Endothelial cell of umbilical vein (primary cell): ENCODE results near the gene BGN. TPM values are rescaled to one million over a fixed set of nuclear protein-coding genes. Genes with fewer than 3 reads are reported as not detected.

ENCODE experiments used
- BruUV-seq: library from RNA; stranded (reverse); fragments of 400-500 nt; replicated peaks from 2 replicates; lab custom pipeline; 2021; lab: Mats Ljungman, UMichigan
- CTCF ChIA-PET: fragments of 300-600, 350-600 bp; sonication (Branson Sonifier 250); formaldehyde crosslinking; loops from one replicate; lab custom pipeline; 2021; ENCODE audit warnings: antibody characterized with exemption, inconsistent platforms; lab: Charles Lee
- POLR2A ChIA-PET: fragments of 300-600, 350-600 bp; sonication (Branson Sonifier 250); formaldehyde crosslinking; loops from one replicate; lab custom pipeline; 2021; ENCODE audit warnings: antibody characterized with exemption, inconsistent platforms; lab: Charles Lee
- DNase-seq: peaks from one replicate; pipeline ENCODE4 v3.0.0-alpha.2; 2011; ENCODE audit warnings: low read depth, low spot score
- FAIRE-seq: peaks from 2 replicates; lab custom pipeline; 2011; peaks lifted over from hg19 to GRCh38; lab: Jason Lieb, UNC
- H2AFZ ChIP-seq: 2 replicates; pipeline ENCODE4 v1.6.0; 2012; ENCODE audit warnings: low read depth, low read length, control low read depth, inconsistent platforms
- H3K27ac ChIP-seq: 2 replicates; pipeline ENCODE4 v1.5.1; 2011; ENCODE audit warnings: low read depth, mild to moderate bottlenecking, control low read depth, low read length, moderate library complexity; ENCODE audit not compliant: insufficient read depth
- H3K27me3 ChIP-seq, 2 experiments: 2 replicates each; pipeline versions ENCODE4 v1.6.0 to v1.6.1; 2011; ENCODE audit warnings: low read length in 2 of 2, mixed read lengths in 1 of 2; ENCODE audit not compliant: control insufficient read depth in 2 of 2, insufficient read depth in 2 of 2
- H3K36me3 ChIP-seq, 2 experiments: 2 replicates in 1 of 2; 3 replicates in 1 of 2; pipeline ENCODE4 v1.5.1; 2011; ENCODE audit warnings: low read length in 2 of 2, mild to moderate bottlenecking in 1 of 2, moderate library complexity in 1 of 2; ENCODE audit not compliant: control insufficient read depth in 2 of 2, insufficient read depth in 2 of 2; ENCODE audit errors: extremely low read depth in 1 of 2
- H3K4me1 ChIP-seq: 3 replicates; pipeline ENCODE4 v1.5.1; 2011; ENCODE audit warnings: mild to moderate bottlenecking, low read length; ENCODE audit not compliant: control insufficient read depth, insufficient read depth; ENCODE audit errors: extremely low read depth
- H3K4me2 ChIP-seq: 2 replicates; pipeline ENCODE4 v1.6.1; 2011; ENCODE audit warnings: low read length, control low read depth, mixed read lengths; ENCODE audit not compliant: insufficient read depth
- H3K4me3 ChIP-seq, 3 experiments: fragments of 200-600 bp in 1 of 3; sonication (generic), shearing (Covaris generic) in 1 of 3; replicated peaks in 1 of 3; 2 replicates each; pipeline ENCODE4 v1.5.1; 2011 to 2016; ENCODE audit warnings: control low read depth in 3 of 3, low read length in 3 of 3, mild to moderate bottlenecking in 2 of 3, inconsistent platforms in 1 of 3, low read depth in 1 of 3, moderate library complexity in 1 of 3; ENCODE audit not compliant: insufficient read depth in 1 of 3
- H3K79me2 ChIP-seq: 2 replicates; pipeline ENCODE4 v1.6.0; 2012; ENCODE audit warnings: low read length, inconsistent platforms; ENCODE audit not compliant: control insufficient read depth, insufficient read depth
- H3K9ac ChIP-seq: replicated peaks from 2 replicates; pipeline ENCODE3; 2011; ENCODE audit warnings: low read length, control low read depth; ENCODE audit not compliant: insufficient read depth; ENCODE audit errors: extremely low read depth
- H3K9me1 ChIP-seq: replicated peaks from 3 replicates; pipeline ENCODE4 v1.6.0; 2011; ENCODE audit warnings: mild to moderate bottlenecking, low read length; ENCODE audit not compliant: control insufficient read depth, insufficient read depth; ENCODE audit errors: extremely low read depth
- H3K9me3 ChIP-seq: replicated peaks from 2 replicates; pipeline ENCODE4 v1.5.1; 2012; ENCODE audit warnings: low read length, inconsistent platforms; ENCODE audit not compliant: control insufficient read depth, insufficient read depth
- H4K20me1 ChIP-seq: replicated peaks from 2 replicates; pipeline ENCODE3; 2011; ENCODE audit warnings: mild to moderate bottlenecking, low read length; ENCODE audit not compliant: control insufficient read depth, insufficient read depth; ENCODE audit errors: extremely low read depth
- CTCF ChIP-seq, 2 donors: IDR thresholded peaks; 1 replicate in 1 of 2; 2 replicates in 1 of 2; pipeline ENCODE4 v1.5.1; 2011; ENCODE audit warnings: low read length in 2 of 2, mild to moderate bottlenecking in 2 of 2, moderate library complexity in 2 of 2, control low read depth in 1 of 2, inconsistent platforms in 1 of 2, low read depth in 1 of 2; ENCODE audit not compliant: insufficient read depth in 1 of 2; ENCODE audit errors: extremely low read depth in 1 of 2
- EZH2 ChIP-seq: IDR thresholded peaks from 2 replicates; pipeline ENCODE4 v1.6.1; 2012; ENCODE audit warnings: borderline replicate concordance, low read depth, mild to moderate bottlenecking, moderate library complexity, low read length, inconsistent platforms; ENCODE audit not compliant: severe bottlenecking
- FOS ChIP-seq: IDR thresholded peaks from 2 replicates; pipeline ENCODE4 v1.6.1; 2011; ENCODE audit warnings: mild to moderate bottlenecking, low read length, moderate library complexity, borderline replicate concordance; ENCODE audit not compliant: insufficient read depth
- GATA2 ChIP-seq: IDR thresholded peaks from 2 replicates; pipeline ENCODE4 v1.7.0; 2011; ENCODE audit warnings: low read depth, mild to moderate bottlenecking, moderate library complexity, mixed read lengths, low read length; ENCODE audit not compliant: insufficient read length, insufficient read depth
- JUN ChIP-seq: IDR thresholded peaks from 2 replicates; pipeline ENCODE4 v1.6.1; 2011; ENCODE audit warnings: borderline replicate concordance, low read depth; ENCODE audit not compliant: insufficient read length, insufficient read depth
- MAX ChIP-seq: IDR thresholded peaks from 2 replicates; pipeline ENCODE4 v1.6.1; 2011; ENCODE audit not compliant: insufficient read depth, insufficient read length
- MYC ChIP-seq: IDR thresholded peaks from one replicate; pipeline ENCODE4 v1.6.1; 2011; ENCODE audit warnings: mild to moderate bottlenecking, low read depth, low read length
- POLR2A ChIP-seq: IDR thresholded peaks from 2 replicates; pipeline ENCODE4 v1.6.1; 2012; ENCODE audit warnings: low read depth, mild to moderate bottlenecking, control low read depth, low read length
- POLR2AphosphoS5 ChIP-seq: IDR thresholded peaks from 2 replicates; pipeline ENCODE4 v1.6.1; 2012; ENCODE audit warnings: low read depth, mild to moderate bottlenecking, control low read depth, low read length, moderate library complexity; ENCODE audit not compliant: insufficient read depth
- dilution Hi-C: fragments of 300-500 bp; cut with MboI; formaldehyde crosslinking; loops from one replicate; pipeline ENCODE4 v1.15.0; 2019; ENCODE audit warnings: low sequenced_read_pairs; ENCODE audit not compliant: extremely low pct_ligation_motif_present
- intact Hi-C: fragments of 100-400 bp; cut with micrococcal nuclease; formaldehyde crosslinking; loops from one replicate; pipeline ENCODE4 v1.10.0; 2022
- polyA plus RNA-seq, 4 experiments: library from polyadenylated mRNA; depleted of rRNA in 3 of 4; stranded (reverse) in 3 of 4; unstranded in 1 of 4; fragments of >200 nt; gene quantifications; 2 replicates each; pipeline versions ENCODE4 v1.2.1 to v1.2.3, GENCODE V29; 2011 to 2012; ENCODE audit warnings: missing spikeins in 1 of 4
- total RNA-seq: library from RNA; stranded (reverse); gene quantifications from 2 replicates; pipeline ENCODE4 v1.2.3, GENCODE V29; 2021

Gene BGN
- total and polyA plus RNA-seq, 2 donors (not counting 3 experiments of a cell fraction or from before 2014, with no cell fraction given) = 479 to 879 TPM

DNA sequence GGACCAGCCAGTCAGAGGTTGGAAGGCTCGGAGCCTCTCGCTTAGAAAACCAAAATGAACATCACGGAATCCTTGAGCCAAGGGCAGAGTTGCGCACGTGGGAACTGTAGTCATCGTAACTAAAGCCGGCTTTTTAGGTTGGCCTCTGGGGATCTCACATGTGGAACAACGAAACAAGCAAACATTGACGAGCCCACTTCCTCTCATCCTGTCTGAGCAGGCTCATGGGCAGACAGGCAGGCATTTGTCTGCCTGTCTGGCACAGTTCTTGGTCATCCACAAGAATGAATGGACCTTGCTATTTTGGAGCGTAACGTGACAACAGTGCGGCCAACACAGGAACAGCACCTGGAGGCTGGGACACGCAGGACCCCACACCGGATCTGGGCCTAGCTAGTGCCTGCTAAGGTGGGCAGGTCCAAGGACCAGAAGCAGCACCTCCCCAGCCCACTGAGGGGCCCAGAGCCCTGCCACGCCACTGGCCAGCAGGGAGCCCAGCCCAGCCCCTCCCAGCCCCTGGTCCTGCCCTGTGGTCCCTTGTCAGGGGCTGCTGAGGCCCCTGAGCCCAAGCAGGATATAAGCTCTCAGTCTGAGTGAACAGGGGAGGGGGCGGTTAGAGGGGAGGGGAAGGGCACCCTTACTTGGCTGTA, 39.8 kb upstream of the BGN start:
- ChIA-PET POLR2A (no interaction called here), CTCF (interaction anchor here (0.6 kb wide), 1 partner anchor 67 kb away, joined by 3 read pairs; no protein-coding TSS in a partner anchor)
- H4K20me1 ChIP-seq = no peaks in the 10 kb centered on the region
- H3K9me3 ChIP-seq = no peaks in the 10 kb centered on the region
- H3K27me3 ChIP-seq = no peaks in the 10 kb centered on the region
- H3K27ac ChIP-seq = no peak overlapping the region
- H3K4me2 ChIP-seq = no peak overlapping the region
- H3K79me2 ChIP-seq = no peaks in the 10 kb centered on the region
- no peak overlapping the region for H3K4me3 ChIP-seq
- peaks cover 5% of the 10 kb centered on the region for H3K4me1 ChIP-seq
- DNase-seq = no peak
- TF ChIP-seq MAX = no peak
- no peak for TF ChIP-seq GATA2
- no peak for TF ChIP-seq POLR2A
- no peak for TF ChIP-seq JUN
- TF ChIP-seq POLR2AphosphoS5 = no peak
- no peak for TF ChIP-seq FOS
- TF ChIP-seq CTCF (IDR thresholded peaks at IDR 0.05; ENCODE audit: extremely low read depth in 1 of 2, insufficient read depth in 1 of 2, low read depth in 1 of 2, low read length in 2 of 2) = no peak
- no peak for TF ChIP-seq EZH2
- TF ChIP-seq MYC = no peak
- intact Hi-C loops (no loop called here), dilution Hi-C loops (no loop called here)
- BruUV-seq = no TSS peak
- no peaks in the 10 kb centered on the region for H3K9me1 ChIP-seq
- H3K9ac ChIP-seq = no peak overlapping the region
- H2AFZ ChIP-seq = no peak overlapping the region
- H3K36me3 ChIP-seq = no peaks in the 10 kb centered on the region
- no peak for FAIRE-seq
